Stimulated activated memory B cell treated with anti-CD40 and anti-IgM and Interleukin-4, amounts not matched to agents 10 μg/mL and 1 μg/mL and 100 μg/mL, for 72 hours (primary cell): ENCODE measurements around the gene PLCL1.

Source experiments
- ATAC-seq: fragments of 150-1000 bp; cut with Tn5 transposase; 2 replicates; pipeline ENCODE4 v1.10.0; 2021
- H3K27ac Mint-ChIP-seq: one replicate; pipeline ENCODE4 v1.8.0; 2022; ENCODE audit warnings: mild to moderate bottlenecking, mixed read lengths
- H3K27me3 Mint-ChIP-seq: one replicate; pipeline ENCODE4 v1.8.0; 2022; ENCODE audit warnings: mixed read lengths
- H3K36me3 Mint-ChIP-seq: one replicate; pipeline ENCODE4 v1.8.0; 2022; ENCODE audit warnings: mixed read lengths
- H3K4me1 Mint-ChIP-seq: one replicate; pipeline ENCODE4 v1.8.0; 2022; ENCODE audit warnings: mixed read lengths
- H3K4me3 Mint-ChIP-seq: one replicate; pipeline ENCODE4 v1.8.0; 2022; ENCODE audit warnings: mild to moderate bottlenecking, moderate library complexity, mixed read lengths
- H3K9me3 Mint-ChIP-seq: one replicate; pipeline ENCODE4 v1.8.0; 2022; ENCODE audit warnings: mixed read lengths

The PLCL1 gene

DNA sequence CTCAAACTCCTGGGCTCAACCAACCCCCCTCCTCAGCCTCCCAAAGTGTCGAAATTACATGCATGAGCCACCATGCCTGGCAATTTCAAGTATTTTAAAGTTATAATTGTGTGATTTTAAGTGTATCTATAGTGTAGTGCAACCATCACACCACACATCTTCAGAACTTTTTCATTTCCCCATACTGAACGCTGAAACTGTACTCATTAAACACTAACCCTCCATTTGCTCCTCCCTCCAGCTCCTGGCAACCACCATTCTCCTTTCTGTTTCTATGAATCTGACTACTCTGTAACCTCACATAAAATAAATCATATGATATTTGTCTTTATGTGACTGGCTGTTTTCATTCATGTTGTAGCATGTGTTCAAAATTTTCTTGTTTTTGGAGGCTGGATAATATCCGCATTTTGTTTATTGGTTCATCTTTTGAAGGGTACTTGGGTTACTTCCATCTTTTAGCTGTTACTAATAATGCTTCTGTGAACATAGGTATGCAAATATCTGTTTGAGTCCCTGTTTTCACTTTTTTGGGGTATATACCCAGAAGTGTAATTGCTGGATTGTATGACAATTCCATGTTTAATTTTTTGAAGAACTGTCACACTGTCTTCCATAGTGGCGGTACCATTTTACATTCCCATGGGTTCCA is 188.2 kb downstream of the PLCL1 start:
- Mint-ChIP-seq H3K4me3 (no peak overlapping the region), H3K9me3 (peaks cover 4% of the 10 kb centered on the region), H3K4me1 (no peaks in the 10 kb centered on the region), H3K27me3 (peaks cover 18% of the 10 kb centered on the region), H3K27ac (no peak overlapping the region), H3K36me3 (no peaks in the 10 kb centered on the region)
- ATAC-seq = no peak

DNA sequence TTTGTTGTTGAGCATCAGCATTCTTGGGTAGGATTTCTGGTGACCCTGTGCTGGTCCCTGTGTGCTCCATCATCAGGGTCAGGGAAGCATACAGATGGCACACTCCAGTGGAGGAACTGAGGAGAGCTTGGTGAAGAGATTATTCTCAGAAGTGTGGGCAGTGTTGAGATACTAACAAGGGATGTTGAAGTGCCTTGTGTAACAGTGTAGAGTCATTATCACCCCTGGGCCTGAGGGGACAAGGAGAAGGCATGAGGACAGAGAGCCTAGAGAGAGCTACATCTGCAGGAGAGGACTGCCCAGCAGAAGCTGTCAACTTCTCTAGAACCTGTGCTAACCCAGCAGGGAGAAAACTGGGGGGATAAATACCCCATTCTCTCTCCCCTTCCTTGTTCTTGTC is 189.0 kb downstream of the PLCL1 start:
- no peaks in the 10 kb centered on the region for H3K36me3 Mint-ChIP-seq
- H3K27ac Mint-ChIP-seq = no peak overlapping the region
- ATAC-seq = no peak
- no peak overlapping the region for H3K4me3 Mint-ChIP-seq
- peaks cover 4% of the 10 kb centered on the region for H3K9me3 Mint-ChIP-seq
- H3K4me1 Mint-ChIP-seq = no peaks in the 10 kb centered on the region
- peaks cover 18% of the 10 kb centered on the region for H3K27me3 Mint-ChIP-seq

DNA sequence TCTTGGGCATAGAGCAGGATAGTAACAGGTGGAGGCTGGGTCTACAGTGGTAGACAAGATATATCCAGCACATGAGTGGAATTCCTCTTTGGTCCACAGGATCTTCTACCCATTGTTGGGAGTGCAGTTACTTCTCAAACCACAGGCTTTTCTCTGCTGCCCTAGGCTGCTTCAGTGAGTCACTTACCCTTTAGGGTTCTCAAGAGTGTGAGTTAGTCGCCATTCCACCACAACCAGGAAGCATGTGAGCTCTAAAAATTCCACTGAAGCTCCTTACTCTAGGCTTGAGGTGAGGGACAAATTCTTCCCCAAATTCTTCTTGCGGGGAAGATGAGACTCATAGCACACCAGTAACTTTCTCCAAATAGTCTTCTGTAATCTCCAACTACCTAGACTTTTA is 189.4 kb downstream of the PLCL1 start:
- Mint-ChIP-seq H3K9me3 (peaks cover 4% of the 10 kb centered on the region), H3K27me3 (peaks cover 17% of the 10 kb centered on the region), H3K4me3 (no peak overlapping the region), H3K4me1 (no peaks in the 10 kb centered on the region), H3K27ac (no peak overlapping the region), H3K36me3 (no peaks in the 10 kb centered on the region)
- ATAC-seq = no peak

DNA sequence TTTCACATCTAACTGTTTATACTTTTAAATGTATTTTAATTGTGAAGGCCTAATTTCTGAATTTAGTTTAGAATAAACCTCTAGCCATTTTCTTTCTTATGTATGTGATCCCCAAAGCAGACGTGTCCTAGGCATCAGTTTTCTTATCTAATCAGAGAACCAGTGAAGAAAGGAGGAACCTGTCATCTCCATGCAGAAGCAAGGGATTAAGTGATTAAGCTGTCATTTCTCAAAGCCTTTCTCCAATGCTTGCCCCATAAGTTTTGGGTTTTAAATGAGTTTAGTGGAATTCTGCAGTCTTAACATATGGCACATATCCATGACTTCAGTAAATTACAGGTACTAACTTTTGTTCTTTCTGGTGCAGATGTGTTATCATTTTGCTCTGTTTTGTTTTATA is 190.4 kb downstream of the PLCL1 start:
- peaks cover 9% of the 10 kb centered on the region for H3K27me3 Mint-ChIP-seq
- no peaks in the 10 kb centered on the region for H3K36me3 Mint-ChIP-seq
- no peak overlapping the region for H3K4me3 Mint-ChIP-seq
- no peaks in the 10 kb centered on the region for H3K4me1 Mint-ChIP-seq
- peaks cover 2% of the 10 kb centered on the region for H3K9me3 Mint-ChIP-seq
- no peak for ATAC-seq
- H3K27ac Mint-ChIP-seq = no peak overlapping the region

DNA sequence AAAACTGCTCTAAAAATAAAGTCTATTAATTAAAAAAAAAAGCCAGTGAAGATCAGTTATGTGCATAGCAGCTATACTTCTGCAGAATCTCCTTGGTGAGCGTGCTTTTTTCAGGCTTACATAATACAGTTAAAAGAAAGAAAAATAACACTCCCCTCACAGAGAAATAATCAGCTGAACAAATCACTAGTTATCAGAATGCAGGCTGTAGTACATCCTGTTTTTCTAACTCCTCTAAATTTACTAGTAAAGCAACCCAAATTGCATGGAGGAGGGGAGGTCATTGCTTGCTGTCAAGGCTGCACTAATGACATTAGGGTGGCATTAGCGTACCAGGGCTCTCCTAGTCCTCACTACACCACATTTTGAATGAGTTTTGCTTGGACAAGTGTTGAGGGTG is 192.2 kb downstream of the PLCL1 start:
- H3K4me3 Mint-ChIP-seq = no peak overlapping the region
- no peak for ATAC-seq

DNA sequence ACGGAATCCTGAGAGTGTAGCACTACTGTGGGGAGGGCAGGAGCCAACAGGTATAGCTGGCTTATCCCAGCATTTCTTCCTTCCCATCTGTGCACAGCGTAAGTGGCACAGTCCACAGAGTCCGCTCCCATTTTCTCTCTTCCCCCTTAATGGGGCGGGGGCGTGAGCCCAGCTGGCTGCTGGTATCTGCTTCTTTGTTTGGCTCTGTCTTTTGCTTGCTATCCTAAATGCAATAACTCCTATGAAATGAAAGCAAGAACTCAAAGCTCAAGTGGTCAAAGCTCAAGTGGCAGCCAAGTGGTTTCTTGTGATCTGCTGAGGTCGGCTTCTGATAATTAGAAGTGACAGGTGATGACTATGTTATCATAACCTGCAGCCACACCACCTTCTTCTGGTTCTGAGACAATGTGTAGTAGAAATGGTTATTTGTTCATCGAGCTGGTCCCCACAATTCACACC is 192.7 kb downstream of the PLCL1 start:
- Mint-ChIP-seq H3K9me3 (peaks cover 2% of the 10 kb centered on the region), H3K4me3 (no peak overlapping the region), H3K4me1 (no peaks in the 10 kb centered on the region), H3K36me3 (no peaks in the 10 kb centered on the region), H3K27ac (no peak overlapping the region), H3K27me3 (peaks cover 9% of the 10 kb centered on the region)
- ATAC-seq = no peak

More for the DNA sequence above, 192.2 kb downstream of the PLCL1 start:
- no peaks in the 10 kb centered on the region for H3K4me1 Mint-ChIP-seq
- H3K27ac Mint-ChIP-seq = no peak overlapping the region
- H3K9me3 Mint-ChIP-seq = peaks cover 2% of the 10 kb centered on the region
- no peaks in the 10 kb centered on the region for H3K36me3 Mint-ChIP-seq
- peaks cover 9% of the 10 kb centered on the region for H3K27me3 Mint-ChIP-seq

DNA sequence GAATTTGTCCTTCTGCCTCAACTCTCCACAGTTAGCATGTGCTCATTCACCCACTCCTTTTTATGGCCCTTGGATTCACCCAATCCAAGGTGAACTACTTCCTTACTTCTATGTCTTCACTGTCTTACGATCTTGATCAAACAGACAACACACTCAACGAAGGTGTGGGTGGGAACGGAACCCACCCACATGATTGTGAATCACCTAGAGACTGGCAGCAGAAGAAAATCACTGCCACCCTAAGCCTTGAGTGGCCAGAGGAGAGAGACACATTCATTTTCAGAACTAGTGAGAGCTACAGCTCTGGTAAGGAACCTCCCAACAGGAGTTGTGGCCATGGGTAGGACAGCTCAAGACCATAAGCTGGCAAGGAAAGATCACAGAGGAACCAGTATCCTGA is 194.3 kb downstream of the PLCL1 start:
- H3K36me3 Mint-ChIP-seq = no peaks in the 10 kb centered on the region
- H3K4me3 Mint-ChIP-seq = no peak overlapping the region
- H3K9me3 Mint-ChIP-seq = no peaks in the 10 kb centered on the region
- H3K27ac Mint-ChIP-seq = no peak overlapping the region
- H3K27me3 Mint-ChIP-seq = peaks cover 9% of the 10 kb centered on the region
- H3K4me1 Mint-ChIP-seq = no peaks in the 10 kb centered on the region
- ATAC-seq = no peak

DNA sequence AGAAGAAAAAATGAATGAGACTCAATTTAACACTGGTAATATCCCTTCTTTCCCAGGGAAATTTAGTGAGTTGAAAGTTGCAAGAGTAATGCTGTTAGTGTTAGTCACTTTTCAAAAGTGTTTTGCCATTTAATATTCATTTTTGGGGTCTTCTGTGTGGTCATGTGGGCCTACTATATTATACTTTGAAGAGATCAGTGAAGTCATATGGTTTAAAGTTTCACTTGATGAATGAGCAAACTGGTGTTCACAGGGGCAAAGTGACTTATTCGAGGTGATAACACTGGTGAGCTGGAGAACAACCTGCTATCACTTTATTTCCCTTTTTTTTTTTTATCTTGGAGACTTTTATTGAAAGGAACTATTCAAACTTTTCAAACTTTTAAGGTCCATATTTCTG is 196.0 kb downstream of the PLCL1 start:
- ATAC-seq = no peak
- no peak overlapping the region for H3K27ac Mint-ChIP-seq
- no peaks in the 10 kb centered on the region for H3K9me3 Mint-ChIP-seq
- peaks cover 8% of the 10 kb centered on the region for H3K27me3 Mint-ChIP-seq
- no peak overlapping the region for H3K4me3 Mint-ChIP-seq
- H3K4me1 Mint-ChIP-seq = no peaks in the 10 kb centered on the region
- no peaks in the 10 kb centered on the region for H3K36me3 Mint-ChIP-seq

DNA sequence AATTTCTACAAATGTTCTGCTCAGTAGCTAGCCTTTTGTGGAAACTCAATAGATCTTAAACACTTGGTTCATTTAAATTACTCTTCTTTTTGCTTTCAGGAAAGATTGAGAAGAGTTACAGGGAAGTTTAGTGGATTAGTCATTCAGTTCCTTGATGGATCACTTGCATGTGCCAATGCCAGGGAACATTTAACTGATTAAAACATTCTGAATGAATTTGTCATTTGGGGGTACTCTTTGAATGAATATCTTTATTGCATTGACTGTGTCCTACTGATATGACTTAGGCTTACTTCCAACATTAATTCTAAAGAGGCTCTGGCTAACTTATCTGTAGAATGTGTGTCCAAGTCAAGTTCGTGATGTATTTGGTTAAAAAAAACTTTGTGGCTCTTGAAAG is 199.8 kb downstream of the PLCL1 start:
- no peak for ATAC-seq
- Mint-ChIP-seq H3K36me3 (no peaks in the 10 kb centered on the region), H3K4me1 (no peaks in the 10 kb centered on the region), H3K4me3 (no peak overlapping the region), H3K27ac (no peak overlapping the region), H3K9me3 (peaks cover 3% of the 10 kb centered on the region), H3K27me3 (no peaks in the 10 kb centered on the region)

DNA sequence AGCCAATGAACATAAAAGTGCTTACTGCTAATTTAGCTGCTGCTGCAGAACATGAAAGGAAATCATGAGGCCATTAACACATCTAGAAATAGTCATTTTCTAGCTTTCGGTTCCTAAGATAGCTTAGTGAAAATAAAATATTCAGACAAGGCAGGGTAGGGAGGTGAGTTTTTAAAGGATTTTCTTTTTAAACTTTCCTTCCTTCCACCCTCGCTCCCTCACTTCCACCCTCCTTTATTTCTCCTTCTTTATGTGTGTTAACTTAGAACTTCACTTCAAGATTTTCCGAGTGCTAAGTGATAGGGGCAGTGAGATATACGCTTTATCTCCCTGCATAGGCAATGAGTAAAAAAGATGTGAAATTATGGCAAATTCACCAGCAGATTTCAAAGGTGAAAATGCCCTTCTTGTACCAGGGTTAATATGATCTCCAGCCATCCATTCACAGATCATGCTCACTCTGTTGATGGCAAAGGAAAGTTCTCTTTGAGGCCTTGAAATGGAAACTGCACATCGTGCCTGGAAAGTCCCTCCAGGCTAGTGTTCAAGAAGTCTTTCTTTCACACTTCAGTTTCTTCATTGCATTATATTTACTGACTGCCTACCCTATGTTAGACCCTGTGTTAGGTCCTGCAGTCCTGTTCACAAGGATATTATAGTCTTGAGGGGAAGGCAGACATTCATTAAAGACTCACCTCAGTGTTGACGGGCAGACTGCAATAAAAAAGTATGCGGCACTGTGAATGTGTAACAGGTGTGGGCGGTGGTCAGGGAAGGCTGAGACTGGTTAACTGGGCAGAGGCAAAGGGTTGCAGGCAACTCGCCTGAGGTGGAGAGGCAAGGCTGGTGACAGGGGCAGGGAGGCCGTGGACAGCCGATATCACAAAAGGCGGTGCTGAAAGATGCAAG is 200.8 kb downstream of the PLCL1 start:
- ATAC-seq = peak; percentile 47
- no peaks in the 10 kb centered on the region for H3K27me3 Mint-ChIP-seq
- H3K27ac Mint-ChIP-seq = no peak overlapping the region
- no peaks in the 10 kb centered on the region for H3K36me3 Mint-ChIP-seq
- H3K9me3 Mint-ChIP-seq = peaks cover 3% of the 10 kb centered on the region
- H3K4me3 Mint-ChIP-seq = no peak overlapping the region
- H3K4me1 Mint-ChIP-seq = no peaks in the 10 kb centered on the region

DNA sequence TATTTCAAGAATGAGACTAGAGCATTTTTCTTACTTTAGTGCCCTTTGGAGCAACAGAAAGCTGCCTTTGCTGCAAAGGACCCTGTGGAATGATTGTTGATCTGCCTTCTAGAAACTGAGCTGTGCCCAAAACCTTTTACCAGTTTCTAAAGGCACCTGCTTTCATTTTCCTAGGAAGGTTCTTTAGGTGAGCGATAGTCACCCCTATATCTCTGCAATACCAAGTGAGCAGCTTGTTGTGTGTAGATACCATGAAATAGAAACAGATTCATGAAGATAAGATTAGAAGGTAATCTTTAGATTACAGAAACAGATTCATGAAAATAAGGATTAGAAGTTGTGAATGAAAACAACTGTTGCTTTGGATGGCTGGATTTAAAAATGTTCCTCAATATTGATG is 202.3 kb downstream of the PLCL1 start:
- no peaks in the 10 kb centered on the region for H3K4me1 Mint-ChIP-seq
- no peak overlapping the region for H3K27ac Mint-ChIP-seq
- H3K4me3 Mint-ChIP-seq = no peak overlapping the region
- H3K27me3 Mint-ChIP-seq = no peaks in the 10 kb centered on the region
- peaks cover 8% of the 10 kb centered on the region for H3K9me3 Mint-ChIP-seq
- H3K36me3 Mint-ChIP-seq = no peaks in the 10 kb centered on the region
- ATAC-seq = no peak

DNA sequence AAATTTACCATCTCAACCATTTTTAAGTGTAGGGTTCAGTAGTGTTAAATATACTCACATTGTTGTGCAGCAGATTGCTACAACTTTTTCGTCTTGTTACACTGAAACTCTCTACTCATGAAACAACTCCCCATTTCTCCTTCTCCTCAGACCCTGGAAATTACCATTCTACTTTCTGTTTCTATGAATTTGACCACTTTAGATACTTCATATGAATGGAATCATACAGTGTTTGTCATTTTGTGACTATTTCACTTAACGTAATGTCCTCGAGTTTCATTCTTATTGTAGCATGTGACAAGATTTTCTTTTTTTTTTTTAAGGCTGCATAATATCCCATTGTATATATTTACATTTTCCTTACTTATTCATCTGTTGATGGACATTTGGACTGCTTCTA is 203.8 kb downstream of the PLCL1 start:
- Mint-ChIP-seq H3K27me3 (no peaks in the 10 kb centered on the region), H3K9me3 (peaks cover 11% of the 10 kb centered on the region), H3K4me1 (no peaks in the 10 kb centered on the region), H3K27ac (no peak overlapping the region), H3K36me3 (no peaks in the 10 kb centered on the region), H3K4me3 (no peak overlapping the region)
- ATAC-seq = no peak

DNA sequence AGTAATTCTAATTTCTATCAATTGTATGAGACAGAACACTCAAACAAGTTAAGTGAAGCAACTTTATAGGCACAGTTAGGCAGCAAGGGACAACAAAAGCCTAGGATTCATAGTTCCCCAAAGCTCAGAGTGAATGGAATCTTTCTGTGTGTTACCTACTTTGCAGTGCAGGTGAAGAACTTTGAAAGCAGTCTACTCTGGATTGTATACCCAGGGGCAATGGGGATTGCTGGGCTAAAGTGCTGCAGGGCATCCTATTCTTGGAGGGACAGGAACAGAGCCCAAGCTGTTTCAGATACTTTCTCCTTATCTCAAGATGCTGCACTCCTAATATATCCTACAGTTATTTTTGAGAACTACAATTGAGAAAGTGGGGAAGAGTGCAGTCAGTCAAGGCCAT is 207.6 kb downstream of the PLCL1 start:
- Mint-ChIP-seq H3K9me3 (peaks cover 11% of the 10 kb centered on the region), H3K4me3 (no peak overlapping the region), H3K4me1 (no peaks in the 10 kb centered on the region), H3K36me3 (no peaks in the 10 kb centered on the region), H3K27ac (no peak overlapping the region), H3K27me3 (no peaks in the 10 kb centered on the region)
- ATAC-seq = no peak

DNA sequence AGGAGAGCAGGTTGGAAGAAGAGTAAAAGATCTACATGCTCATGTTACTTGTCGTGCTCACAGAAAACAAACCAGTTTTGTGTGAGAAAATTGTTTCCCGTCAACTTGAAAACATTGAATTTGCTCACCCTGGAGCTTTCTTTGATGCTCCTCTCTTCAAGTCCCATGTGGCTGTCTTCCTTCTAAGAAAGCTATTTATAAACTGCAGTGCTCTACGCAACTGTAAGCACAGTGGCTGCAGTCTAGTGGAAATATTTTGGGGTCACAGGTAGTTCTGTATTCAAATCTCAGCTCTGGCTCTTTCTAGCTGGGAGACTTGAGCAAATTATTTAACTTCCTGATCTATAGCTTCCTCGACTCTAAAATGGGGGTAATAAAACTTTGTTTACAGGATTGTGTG is 211.8 kb downstream of the PLCL1 start:
- H3K4me3 Mint-ChIP-seq = no peak overlapping the region
- peaks cover 3% of the 10 kb centered on the region for H3K9me3 Mint-ChIP-seq
- no peaks in the 10 kb centered on the region for H3K4me1 Mint-ChIP-seq
- H3K27ac Mint-ChIP-seq = no peak overlapping the region
- no peaks in the 10 kb centered on the region for H3K36me3 Mint-ChIP-seq
- ATAC-seq = no peak
- no peaks in the 10 kb centered on the region for H3K27me3 Mint-ChIP-seq

DNA sequence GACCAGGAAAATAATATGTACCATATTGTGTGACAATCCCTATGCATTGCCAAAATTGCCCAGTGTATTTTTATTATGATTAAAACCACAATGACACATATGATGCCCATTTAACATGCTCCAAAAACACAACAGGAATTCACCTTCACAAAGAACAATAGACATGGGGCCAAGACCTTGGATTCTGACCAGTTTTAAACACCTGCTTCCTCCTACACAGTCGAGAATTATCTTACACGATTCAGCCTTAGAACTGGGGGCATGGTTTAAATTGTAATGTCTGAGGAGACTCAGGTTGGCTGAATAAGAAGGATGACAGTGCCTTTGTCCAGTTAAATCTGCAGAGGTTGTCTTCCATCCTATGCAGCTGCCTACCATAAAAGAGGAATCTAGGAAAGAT is 212.7 kb downstream of the PLCL1 start:
- Mint-ChIP-seq H3K36me3 (no peaks in the 10 kb centered on the region), H3K4me3 (no peak overlapping the region), H3K27me3 (no peaks in the 10 kb centered on the region), H3K27ac (no peak overlapping the region), H3K9me3 (peaks cover 6% of the 10 kb centered on the region), H3K4me1 (no peaks in the 10 kb centered on the region)
- ATAC-seq = no peak

DNA sequence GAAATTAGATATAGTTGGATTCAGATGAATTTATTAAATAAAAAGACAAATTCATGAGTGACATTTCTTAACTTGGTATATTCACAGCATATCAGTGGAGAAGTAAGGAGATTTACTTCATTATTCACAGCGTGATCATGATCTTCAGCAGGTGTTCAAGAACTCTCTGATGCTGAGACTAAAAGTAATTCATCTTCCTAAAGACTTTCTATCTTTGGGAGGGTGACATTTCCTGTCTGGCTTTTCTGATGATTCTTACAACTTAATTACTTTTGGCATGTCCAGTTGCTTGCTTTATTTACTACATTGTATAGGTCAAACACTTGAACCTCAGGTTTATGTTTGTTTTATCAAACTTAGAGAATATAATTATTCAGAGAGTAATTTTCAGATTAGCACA is 224.6 kb downstream of the PLCL1 start:
- H3K27ac Mint-ChIP-seq = no peak overlapping the region
- no peak overlapping the region for H3K4me3 Mint-ChIP-seq
- ATAC-seq = no peak
- no peaks in the 10 kb centered on the region for H3K36me3 Mint-ChIP-seq
- H3K4me1 Mint-ChIP-seq = no peaks in the 10 kb centered on the region
- H3K9me3 Mint-ChIP-seq = no peaks in the 10 kb centered on the region
- no peaks in the 10 kb centered on the region for H3K27me3 Mint-ChIP-seq
